GM19023 (cell line): ENCODE results near the gene PARS2.

Experiments
- ATAC-seq: cut with Tn5 transposase; IDR thresholded peaks from one replicate; pipeline ENCODE4 v1.9.1; 2021; ENCODE audit warnings: mild to moderate bottlenecking, moderate library complexity; ENCODE audit not compliant: unreplicated experiment

PARS2 gene

DNA sequence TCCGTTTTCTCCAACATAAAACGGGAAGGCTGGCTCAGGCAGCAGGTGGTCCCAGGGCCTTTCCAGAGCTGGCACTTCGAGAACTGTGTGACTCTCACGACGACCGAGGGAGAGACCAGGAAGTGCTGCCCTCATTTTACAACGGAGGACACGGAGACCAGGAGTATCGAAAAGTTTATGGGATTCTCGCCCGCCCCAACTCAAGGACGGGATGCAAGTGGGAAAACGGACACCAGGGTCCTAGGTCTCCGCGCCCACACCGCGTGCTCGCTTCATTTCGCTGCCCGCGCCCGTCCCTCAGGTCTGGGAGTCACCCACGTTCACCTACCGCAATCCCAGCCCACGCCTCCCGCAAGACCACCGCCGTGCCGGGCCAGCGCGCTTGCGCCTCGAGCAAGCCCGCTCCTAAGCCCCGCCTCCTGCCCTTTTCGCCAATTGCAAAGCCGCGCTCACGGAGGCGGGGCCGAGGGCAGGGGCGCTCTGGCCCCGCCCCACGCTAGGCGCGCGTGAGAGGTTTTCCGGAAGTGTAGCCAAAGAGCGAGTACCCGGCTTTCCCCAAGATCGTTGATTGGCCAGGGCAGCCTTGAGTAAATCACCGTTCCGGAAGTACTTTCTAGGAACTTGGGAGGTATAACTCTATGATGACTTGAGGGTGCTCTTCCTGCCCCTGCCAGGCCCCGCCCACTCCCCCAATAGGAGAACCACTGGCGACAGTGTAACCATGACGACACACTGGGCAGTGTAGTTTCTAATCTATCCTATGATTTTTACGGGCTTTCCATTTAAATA, at the start of gene PARS2:
TSS of gene PARS2 (minus strand) at position 391 of the 789 bp plus-strand sequence. CDS start 5,362 bp downstream, outside the sequence.
- ATAC-seq: peak; percentile 93

DNA sequence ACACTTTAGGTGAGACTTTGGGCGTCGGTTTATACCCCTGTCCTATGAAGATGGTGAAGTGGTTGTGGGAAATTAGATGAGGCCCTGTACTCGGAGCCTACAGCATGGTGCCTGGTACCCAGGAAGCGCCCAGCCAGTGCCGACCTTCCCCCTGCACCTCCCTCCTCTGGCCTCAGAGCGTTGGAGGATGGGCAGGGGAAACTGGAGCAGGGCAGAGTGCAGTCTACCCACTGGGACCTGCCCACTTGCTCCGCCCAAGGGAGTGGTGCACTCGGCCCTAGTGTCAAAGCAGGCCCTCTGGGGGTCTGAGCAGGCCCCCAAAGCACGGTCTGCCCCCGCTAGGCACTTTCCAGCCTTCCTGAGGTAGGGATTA, 49.8 kb upstream of the PARS2 start:
- ATAC-seq: no peak

DNA sequence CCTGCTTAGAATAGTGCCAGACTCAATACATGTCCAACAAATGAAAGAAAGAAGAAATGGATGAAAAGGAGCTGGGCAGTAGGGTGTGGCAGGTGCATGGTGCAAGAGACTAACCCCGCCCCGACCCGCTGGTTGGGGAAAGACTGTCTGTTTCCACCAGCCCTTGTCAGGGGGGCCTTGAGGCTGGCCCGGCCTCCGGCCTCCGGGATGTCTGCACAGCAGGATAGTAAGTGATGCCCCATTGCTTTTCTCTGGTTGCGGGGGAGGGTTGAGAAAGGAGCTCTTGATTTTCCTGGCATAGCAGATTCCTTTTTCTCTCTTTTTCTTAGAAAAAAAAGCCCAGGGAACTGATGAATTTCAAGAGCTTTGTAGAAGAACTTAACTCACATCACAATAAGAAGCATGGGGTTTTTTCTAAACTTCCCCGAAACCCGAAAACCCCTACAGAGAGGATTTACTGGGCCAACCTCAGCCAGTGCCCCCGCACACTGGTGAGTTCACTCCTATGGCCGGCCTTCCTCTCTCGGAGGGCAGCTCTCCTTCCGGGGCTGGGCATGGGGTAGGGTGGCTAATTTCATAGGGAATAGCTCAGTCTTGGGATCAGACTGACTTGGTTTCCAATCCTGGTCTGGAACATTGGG, 49.3 kb upstream of the PARS2 start:
- no peak for ATAC-seq

DNA sequence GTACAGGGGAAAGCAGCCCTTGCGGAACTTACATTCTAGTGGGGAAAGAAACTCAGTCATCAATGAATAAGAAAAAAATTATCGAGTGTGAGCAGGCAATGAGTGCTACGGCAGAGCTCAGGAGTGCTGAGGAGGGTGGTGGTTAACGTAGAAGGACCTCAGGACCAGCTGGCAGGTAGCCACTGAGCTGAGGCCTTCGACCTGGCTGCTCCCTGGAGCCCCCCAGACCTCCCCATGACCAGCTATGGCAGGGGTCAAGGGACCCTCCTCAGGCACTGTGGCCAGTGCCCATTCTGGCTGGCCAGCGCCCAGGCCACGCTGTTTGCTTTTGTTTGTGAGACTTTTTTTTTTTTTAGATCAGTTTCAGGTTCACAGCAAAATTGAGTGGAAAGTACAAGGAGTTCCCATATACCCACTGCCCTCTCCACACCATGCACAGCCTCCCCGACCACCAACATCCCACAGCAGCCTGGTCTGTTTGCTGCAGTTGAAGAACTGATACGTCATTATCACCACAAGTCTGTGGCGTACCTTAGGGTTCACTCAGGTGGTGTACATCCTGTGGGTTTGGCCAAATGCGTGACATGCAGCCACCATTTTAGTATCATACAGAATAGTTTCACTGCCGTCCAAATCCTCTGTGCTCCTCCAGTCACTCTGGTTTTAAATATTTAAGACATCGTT, 48.6 kb upstream of the PARS2 start:
- no peak for ATAC-seq

DNA sequence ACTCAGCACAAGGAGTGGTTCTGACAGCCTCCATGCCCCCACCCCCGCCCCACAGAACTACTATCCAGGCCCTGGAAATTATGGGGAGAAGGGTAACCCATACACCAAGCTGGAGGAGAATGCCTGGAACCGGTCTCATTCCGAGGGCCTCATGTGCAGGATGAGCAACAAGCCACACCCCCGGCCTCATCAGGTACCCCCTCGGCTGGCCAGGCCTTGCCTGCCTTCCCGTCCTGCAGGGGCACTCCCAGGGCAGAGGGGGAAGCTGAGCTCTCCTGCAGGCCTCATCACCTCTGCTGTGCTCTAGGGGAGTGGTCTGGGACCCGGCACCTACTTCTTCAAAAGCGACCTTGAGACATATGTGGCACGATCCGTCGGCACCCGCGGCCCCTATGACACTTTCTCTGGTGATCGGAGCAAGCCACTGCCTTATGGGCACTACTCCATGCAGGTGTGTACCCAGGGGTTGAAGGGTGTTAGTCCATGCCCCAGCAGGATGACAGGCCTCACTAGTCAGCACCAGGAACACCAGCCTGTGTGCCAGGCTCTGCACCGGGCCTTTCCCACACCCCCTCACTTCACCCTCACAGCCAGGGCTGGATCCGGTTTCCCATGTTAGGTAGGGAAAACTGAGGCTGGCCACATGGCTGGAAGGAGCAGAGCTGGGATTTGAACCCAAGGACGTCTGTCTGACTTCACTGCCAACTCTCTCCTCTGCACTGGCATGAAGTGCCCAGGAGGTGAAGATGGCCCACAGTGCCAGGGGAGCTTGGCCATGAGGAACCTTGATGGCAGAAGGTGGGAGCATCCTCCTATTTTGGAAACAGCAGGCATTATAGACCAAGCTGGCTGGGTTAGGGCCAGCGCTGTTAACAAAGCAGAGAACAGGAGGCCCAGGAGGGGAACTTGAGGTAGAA, 47.7 kb upstream of the PARS2 start:
- ATAC-seq: no peak

- no peak for ATAC-seq
Observed at GRCh38 chr1:54811066-54811465, 46.7 kb upstream of the PARS2 start.

DNA sequence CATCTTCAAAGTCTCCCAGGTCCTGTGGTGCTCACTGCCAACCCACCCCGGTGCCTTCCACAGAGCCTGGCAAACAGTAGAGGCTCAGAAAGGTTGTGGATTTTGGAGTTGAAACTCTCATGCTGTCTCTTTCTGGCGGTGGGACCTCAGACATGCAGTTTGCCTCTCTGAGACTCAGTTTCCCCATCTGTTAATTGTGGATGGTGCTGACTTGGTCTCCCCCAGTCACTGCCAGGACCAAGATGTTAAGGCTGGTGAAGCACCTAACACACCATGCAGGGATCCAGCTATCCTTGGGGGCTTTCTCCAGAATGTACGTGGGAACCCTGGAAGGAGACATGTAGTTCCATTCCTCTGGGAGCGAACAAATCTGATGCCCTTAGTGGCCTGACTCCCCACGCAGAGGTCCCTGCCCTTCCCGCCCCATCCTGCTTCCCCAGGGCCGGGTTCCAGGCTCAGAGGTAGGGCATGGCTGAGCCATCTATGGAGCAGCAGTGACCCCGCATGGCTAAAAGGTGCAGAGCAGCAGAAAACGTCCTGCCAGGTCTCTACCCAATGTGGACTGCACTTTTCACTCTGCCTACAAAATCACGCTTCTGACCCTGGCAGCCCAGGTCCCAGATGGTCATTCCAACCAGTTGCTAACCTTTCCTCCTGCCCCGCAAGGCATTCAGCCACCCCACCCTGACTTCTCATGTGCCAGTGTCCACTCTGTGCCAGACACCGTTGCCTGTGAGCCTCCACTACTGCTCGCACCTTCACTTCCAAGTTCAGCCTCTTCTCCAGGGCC, 46.0 kb upstream of the PARS2 start:
- peak; percentile 63 for ATAC-seq

- no peak for ATAC-seq
Observed at GRCh38 chr1:54809496-54810074, 45.3 kb upstream of the PARS2 start.

DNA sequence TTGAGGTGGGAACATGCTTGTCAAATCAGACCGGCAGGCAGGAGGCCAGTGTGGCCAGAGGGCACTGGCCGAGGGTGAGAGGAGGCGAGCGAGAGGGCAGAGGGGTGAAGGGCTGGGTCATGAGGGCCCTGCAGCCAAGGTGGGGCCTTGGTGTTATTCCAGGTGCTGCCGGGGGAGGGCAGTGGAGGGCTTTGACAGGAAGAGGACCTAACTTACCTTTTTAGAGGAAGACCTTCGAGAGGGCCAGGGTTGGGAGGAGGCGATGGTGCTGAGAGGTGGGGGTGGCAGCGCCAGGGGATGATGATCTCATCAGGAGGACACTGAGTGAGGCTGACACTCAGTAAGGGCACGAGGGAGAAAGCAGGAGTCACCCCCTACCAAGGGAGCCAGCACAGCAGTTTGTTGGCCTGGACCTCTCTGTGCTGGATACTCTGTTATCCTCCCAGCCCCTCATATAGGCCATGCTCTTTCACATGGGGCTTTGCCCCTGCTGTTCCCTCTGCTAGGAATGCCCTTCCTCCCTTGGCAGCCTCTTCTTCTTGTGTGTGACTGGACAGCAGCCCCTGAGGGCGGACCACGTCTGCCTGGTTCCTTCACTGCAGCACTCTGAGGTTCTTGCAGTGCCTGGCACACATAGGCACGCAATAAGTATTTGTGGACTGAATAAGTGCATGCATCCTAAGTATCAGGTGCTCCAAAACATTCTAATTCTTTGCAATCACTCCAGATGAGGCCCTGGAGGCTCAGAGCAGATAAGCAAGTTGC, 44.3 kb upstream of the PARS2 start:
- no peak for ATAC-seq

DNA sequence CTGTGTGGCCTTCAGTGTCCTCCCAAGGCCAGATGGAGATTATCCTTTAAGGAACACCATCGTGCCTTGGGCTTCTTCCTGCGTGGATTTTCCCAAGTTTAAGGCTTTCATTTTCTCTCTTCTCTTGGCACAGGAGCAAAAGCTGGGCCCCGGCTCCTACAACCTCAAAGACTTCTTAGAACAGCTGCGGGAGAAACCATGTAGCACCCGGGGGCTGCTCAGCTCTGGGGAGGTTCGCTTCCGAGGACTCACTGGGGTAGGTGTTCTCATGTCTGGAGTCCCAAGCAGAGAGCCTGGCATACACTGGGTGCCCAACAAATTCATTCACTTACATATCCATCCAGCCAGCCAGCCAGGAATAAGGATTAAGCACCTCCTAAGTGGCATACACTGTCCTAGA, 43.4 kb upstream of the PARS2 start:
- ATAC-seq: no peak

GRCh38 chr1:54806931-54807611, 42.7 kb upstream of the PARS2 start:
- no peak for ATAC-seq

- no peak for ATAC-seq
Observed at GRCh38 chr1:54805981-54806381, 41.7 kb upstream of the PARS2 start.

DNA sequence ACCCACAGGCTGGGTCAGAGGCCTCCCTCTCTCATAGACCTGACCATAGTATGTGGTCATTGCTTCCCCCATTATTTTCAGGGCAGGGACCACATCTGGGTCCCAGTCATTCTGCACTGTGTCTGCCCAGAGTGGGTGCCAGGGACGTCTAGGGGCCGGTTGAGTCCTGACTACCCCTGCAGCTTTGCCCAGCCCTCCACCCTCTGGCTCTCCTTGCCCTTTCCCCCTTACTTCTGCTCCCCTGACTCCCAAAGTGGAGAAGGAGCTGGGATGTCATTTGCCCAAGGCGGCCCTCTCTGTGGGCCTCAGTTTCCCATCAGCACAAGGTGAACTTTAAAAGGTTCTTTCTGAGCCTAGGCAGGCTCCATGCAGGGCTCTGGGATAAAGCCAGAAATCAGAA, 41.1 kb upstream of the PARS2 start:
- no peak for ATAC-seq

DNA sequence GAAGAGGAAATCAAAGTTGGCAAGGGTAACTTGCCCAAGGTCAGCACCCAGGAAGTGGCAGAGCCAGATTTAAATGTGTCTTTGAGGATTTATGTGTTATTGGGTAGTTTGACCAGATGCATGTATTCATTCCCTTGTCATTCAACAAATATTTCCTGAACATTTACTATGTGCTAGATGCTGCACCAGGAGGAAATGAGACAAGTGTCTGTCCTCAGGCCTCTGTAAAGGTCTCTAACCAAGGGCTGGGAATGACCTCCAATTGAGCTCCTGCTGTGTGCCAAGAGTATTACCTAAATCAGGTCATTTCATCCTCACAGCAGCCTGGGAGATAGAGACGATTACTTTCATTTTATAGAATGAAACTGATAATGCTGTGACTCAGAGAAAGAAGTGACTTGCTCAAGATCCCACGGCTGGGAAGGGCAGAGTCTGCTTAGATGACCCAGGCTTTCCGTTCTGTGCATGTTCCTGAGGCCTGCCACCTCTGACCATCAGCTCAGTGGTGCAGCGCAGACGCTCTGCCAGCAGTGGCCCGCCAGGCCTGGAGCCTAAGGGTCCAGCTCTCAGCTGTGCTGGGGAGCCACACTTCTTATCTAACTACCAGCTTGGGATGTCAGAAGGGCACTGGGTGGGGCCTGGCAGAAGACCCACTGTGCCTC, 40.3 kb upstream of the PARS2 start:
- no peak for ATAC-seq

GRCh38 chr1:54803761-54804470, 39.6 kb upstream of the PARS2 start:
- ATAC-seq: no peak

DNA sequence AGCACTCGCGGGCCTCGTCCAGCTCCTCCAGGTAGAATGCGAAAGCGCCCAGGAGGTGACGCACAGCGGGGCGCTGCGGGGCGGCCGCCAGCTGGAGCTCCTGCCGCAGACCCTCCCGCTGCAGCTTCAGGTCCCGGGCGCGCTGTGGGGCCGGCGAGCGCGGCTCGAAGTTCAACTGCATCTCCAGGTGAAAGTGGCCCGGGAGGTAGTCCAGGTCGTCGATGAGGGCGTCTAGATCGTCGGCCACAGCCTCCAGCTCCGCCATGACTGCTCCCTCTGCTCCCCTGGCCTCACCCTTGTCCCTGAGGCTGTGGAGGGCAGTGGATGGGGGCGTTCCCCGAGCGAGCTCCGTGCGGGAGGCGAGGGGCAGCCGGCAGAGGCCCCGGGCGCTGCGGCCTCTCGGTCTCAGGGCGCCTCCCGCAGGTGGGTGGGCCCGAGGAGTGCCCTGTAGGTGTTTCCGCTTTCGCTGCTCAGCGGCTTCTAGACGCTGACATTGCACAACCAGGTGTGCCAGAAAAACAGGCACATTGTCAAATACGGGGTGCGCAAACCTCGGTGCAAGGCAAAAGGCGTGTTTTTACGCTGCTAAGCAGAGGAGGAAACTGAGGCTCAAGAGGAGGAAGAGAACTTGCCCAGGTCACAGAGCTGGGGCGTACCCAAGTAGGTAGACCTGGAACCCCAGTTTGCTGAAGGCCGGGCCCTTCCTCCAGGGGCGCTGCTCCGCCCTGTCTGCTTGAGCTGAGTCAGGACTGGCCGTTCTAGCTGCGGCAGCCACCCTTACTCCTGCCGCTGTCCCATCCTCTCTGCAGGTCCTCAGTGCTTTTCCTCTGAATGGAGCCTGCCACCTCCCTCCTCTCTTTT, 36.8 kb upstream of the PARS2 start, which contains the start of gene TTC22:
TSS of gene TTC22 (minus strand) at position 425 of the 861 bp plus-strand sequence. CDS start at position 265, 160 bp downstream.
- ATAC-seq: peak; percentile 82
